ENCODE measurements around the gene RAB27A.

DNA sequence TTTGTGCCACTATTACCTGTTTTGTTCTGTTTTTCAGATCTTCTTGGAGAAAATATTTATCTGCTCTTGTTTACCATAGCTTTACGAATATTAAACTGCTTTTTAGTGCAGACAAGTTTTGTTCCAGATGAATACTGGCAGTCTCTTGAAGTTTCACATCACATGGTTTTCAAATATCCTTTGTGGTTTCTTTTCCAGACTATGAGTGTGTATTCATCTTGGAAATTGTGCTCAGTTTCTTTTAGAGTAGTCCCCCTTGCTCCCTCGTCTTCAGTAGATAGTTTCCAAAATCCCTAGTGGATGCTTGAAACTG lies 30.6 kb upstream of the RAB27A start:
- no peak for TF ChIP-seq POLR2A (IDR thresholded peaks at IDR 0.05)
- TF ChIP-seq, protein P1, sequence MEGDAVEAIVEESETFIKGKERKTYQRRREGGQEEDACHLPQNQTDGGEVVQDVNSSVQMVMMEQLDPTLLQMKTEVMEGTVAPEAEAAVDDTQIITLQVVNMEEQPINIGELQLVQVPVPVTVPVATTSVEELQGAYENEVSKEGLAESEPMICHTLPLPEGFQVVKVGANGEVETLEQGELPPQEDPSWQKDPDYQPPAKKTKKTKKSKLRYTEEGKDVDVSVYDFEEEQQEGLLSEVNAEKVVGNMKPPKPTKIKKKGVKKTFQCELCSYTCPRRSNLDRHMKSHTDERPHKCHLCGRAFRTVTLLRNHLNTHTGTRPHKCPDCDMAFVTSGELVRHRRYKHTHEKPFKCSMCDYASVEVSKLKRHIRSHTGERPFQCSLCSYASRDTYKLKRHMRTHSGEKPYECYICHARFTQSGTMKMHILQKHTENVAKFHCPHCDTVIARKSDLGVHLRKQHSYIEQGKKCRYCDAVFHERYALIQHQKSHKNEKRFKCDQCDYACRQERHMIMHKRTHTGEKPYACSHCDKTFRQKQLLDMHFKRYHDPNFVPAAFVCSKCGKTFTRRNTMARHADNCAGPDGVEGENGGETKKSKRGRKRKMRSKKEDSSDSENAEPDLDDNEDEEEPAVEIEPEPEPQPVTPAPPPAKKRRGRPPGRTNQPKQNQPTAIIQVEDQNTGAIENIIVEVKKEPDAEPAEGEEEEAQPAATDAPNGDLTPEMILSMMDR (IDR thresholded peaks at IDR 0.05), result no peak
- TF ChIP-seq EP300 (IDR thresholded peaks at IDR 0.05), result no peak
- TF ChIP-seq POLR2AphosphoS5 (IDR thresholded peaks at IDR 0.05), result no peak

Measured in gastroesophageal sphincter (tissue), 3 donors.